ENCODE measurements around the gene BRSK2. TPM values are rescaled to one million over a fixed set of nuclear protein-coding genes. Genes with fewer than 3 reads are reported as not detected.
"Not testable (repeated sequence)": the region's sequence is repeated elsewhere in the genome, so short reads cannot be mapped to it uniquely, and the experiment has no call there.

Gene BRSK2
- total RNA-seq, 2 donors from 2014 or later, result 67.5 to 113 TPM

DNA sequence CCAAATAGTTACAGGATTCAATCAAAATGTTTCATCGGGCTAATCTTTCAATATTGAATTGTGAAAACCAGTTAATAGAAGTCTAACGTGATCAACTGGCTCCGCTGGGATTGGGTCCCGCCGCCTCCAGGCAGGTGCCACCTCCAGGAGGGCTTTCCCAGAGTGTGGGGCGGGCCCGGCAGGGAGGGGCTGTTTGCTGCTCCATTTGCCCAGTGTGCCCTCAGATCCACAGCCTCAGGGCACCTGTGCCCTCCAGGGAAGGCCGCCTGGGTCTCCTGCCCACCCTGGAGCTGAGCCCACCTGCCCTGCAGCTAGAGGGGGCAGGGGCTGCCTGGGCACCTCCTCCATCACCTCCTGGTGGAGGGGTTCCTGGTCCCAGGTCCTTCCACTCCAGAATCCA, 17.9 kb downstream of the BRSK2 start:
- peaks cover 63% of the 10 kb centered on the region for H3K4me1 ChIP-seq
- ATAC-seq (no peak), DNase-seq (peak in 3 of 4 donors; percentile 30 to 80 (median 75))
- TF ChIP-seq POLR2A (IDR thresholded peaks at IDR 0.05), result no peak
- TF ChIP-seq, protein P1, sequence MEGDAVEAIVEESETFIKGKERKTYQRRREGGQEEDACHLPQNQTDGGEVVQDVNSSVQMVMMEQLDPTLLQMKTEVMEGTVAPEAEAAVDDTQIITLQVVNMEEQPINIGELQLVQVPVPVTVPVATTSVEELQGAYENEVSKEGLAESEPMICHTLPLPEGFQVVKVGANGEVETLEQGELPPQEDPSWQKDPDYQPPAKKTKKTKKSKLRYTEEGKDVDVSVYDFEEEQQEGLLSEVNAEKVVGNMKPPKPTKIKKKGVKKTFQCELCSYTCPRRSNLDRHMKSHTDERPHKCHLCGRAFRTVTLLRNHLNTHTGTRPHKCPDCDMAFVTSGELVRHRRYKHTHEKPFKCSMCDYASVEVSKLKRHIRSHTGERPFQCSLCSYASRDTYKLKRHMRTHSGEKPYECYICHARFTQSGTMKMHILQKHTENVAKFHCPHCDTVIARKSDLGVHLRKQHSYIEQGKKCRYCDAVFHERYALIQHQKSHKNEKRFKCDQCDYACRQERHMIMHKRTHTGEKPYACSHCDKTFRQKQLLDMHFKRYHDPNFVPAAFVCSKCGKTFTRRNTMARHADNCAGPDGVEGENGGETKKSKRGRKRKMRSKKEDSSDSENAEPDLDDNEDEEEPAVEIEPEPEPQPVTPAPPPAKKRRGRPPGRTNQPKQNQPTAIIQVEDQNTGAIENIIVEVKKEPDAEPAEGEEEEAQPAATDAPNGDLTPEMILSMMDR (IDR thresholded peaks at IDR 0.05), result no peak
- 45 to 60% methylated on average over 7 to 8 of the region's 8 CpGs for WGBS, 2 donors
- intact Hi-C loops (cut with DNase I), result no loop called here
- H3K27me3 ChIP-seq, result no peaks in the 10 kb centered on the region
- H3K4me3 ChIP-seq, result no peak overlapping the region
- peak overlapping the region; percentile 52 to 97 (median 84) for H3K27ac ChIP-seq
- H3K9me3 ChIP-seq, result no peaks in the 10 kb centered on the region
- H3K36me3 ChIP-seq (replicated peaks in 1 of 2; ENCODE audit: insufficient read depth in 1 of 2, low read depth in 2 of 2), result no peaks in the 10 kb centered on the region

DNA sequence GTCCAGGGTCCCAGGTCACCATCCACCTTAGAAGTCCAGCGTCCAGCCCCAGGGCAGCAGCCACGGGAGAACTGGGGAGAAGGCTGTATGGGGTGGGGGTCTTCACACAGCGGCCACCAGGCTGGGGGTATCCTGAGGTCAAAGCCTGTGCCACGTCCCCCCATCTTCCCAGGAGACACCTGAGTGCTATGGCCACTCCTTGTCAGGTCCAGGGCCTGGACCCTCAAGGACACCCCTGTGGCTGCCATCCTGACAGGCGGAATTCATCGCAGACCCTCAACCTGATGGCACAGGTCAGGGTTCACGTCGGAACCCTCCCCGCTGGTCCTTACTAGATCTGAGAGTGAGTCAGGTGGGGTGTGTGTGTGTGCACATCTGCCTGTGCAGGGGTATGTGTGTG, 18.6 kb downstream of the BRSK2 start:
- ATAC-seq, result no peak
- no peaks in the 10 kb centered on the region for H3K27me3 ChIP-seq
- no peak overlapping the region for H3K4me3 ChIP-seq
- no peaks in the 10 kb centered on the region for H3K9me3 ChIP-seq
- H3K27ac ChIP-seq, result peak overlapping the region; percentile 52 to 97 (median 84)
- no peak for DNase-seq
- no peaks in the 10 kb centered on the region for H3K36me3 ChIP-seq (replicated peaks in 1 of 2; ENCODE audit: insufficient read depth in 1 of 2, low read depth in 2 of 2)
- WGBS, 2 donors, result 62% methylated on average over 9 of the region's 9 CpGs; no CpG with 5 or more reads in 1 of the 2 donors
- no peak for TF ChIP-seq POLR2A (IDR thresholded peaks at IDR 0.05)
- H3K4me1 ChIP-seq, result peaks cover 70% of the 10 kb centered on the region
- intact Hi-C loops (cut with DNase I), result no loop called here

DNA sequence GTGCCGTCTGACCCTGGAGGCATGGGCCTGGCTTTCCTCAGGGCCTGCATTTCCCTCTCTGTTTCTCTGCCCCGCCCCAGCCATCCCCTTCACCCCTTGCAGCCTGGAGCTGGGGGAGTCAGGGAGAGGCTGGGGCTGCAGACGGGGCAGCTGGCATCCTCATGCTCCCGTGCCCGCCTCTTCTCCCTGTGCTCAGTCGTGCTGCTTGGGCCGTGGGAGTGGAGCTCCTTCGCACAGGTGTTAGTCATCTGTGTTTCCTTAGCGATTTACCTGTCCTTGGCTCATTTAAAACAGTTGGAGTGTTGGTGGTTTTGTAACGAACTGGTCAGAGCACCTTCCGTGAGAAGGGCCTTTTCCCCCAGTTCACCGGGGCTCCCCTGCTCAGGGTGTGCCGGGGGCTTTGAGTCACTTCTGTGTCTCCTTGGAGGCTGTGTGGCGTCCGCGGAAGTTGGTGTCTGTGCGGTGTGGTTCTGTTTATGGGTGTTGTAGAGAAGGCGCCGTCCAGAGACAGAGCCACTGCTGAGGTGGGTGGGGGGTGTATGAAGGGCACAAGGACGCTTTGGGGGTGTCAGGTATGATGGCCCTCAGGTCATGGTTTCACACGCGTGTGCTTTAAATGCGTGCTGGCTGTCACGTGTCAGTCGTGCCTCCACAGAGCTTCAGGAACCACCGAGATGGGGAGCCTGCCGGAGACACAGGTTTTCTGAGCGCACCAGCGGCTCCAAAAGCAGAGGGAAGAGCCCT, 19.5 kb downstream of the BRSK2 start:
- Histone ChIP-seq H3K27me3 (no peaks in the 10 kb centered on the region), H3K27ac (peak overlapping the region; percentile 80 to 97 (median 90)), H3K36me3 (replicated peaks in 1 of 2; ENCODE audit: insufficient read depth in 1 of 2, low read depth in 2 of 2) (no peaks in the 10 kb centered on the region), H3K4me1 (peaks cover 79% of the 10 kb centered on the region), H3K4me3 (peak overlapping the region; percentile 15 to 73), H3K9me3 (no peaks in the 10 kb centered on the region)
- WGBS, 2 donors, result 23 to 25% methylated on average over 19 to 29 of the region's 29 CpGs
- peak; percentile 62 for ATAC-seq
- peak; percentile 90 to 94 (median 94) for DNase-seq
- TF ChIP-seq POLR2A (IDR thresholded peaks at IDR 0.05), result peak; percentile 88 to 96 (median 96)
- TF ChIP-seq, protein P1 (IDR thresholded peaks at IDR 0.05), result no peak
- intact Hi-C loops (cut with DNase I), result no loop called here

- WGBS, 2 donors, result 47 to 76% methylated on average over 11 to 16 of the region's 29 CpGs
- DNase-seq; H3K9me3 ChIP-seq; H3K27me3 ChIP-seq; ATAC-seq; H3K36me3 ChIP-seq (replicated peaks in 1 of 2; ENCODE audit: insufficient read depth in 1 of 2, low read depth in 2 of 2); intact Hi-C loops (cut with DNase I): not testable (repeated sequence)
- H3K4me1 ChIP-seq, result peaks cover 81% of the 10 kb centered on the region
- peak overlapping the region; percentile 15 to 73 for H3K4me3 ChIP-seq
- H3K27ac ChIP-seq, result peak overlapping the region; percentile 80 to 97 (median 90)
Measured at GRCh38 chr11:1409852-1410125, 20.1 kb downstream of the BRSK2 start.

- H3K36me3 ChIP-seq (replicated peaks in 1 of 2; ENCODE audit: insufficient read depth in 1 of 2, low read depth in 2 of 2), result no peaks in the 10 kb centered on the region
- ATAC-seq (peak; percentile 51), DNase-seq (peak; percentile 72 to 82 (median 80))
- H3K27ac ChIP-seq, result peak overlapping the region; percentile 80 to 97 (median 90)
- peak overlapping the region; percentile 21 to 31 for H3K4me3 ChIP-seq
- intact Hi-C loops (cut with DNase I), result no loop called here
- H3K4me1 ChIP-seq, result peaks cover 81% of the 10 kb centered on the region
- H3K9me3 ChIP-seq, result no peaks in the 10 kb centered on the region
- no peaks in the 10 kb centered on the region for H3K27me3 ChIP-seq
- WGBS, 2 donors, result 31 to 33% methylated on average over 1 to 34 of the region's 35 CpGs
- no peak for TF ChIP-seq POLR2A (IDR thresholded peaks at IDR 0.05)
- TF ChIP-seq, protein P1 (IDR thresholded peaks at IDR 0.05), result no peak
Measured at GRCh38 chr11:1410366-1411291, 20.9 kb downstream of the BRSK2 start.
